K562 (cell line): ENCODE measurements around the gene PRKX. TPM values are rescaled to one million over a fixed set of nuclear protein-coding genes. Genes with fewer than 3 reads are reported as not detected.
A peak's percentile ranks its signal among the peaks of the same experiment; 100 is the strongest.

ENCODE experiments used
- CBX2 ChIP-seq: fragments of 200-600 bp; sonication (generic); IDR thresholded peaks from one replicate; pipeline ENCODE4 v1.6.1; 2012; ENCODE audit warnings: mild to moderate bottlenecking, low read length, inconsistent platforms; ENCODE audit not compliant: insufficient read depth, poor library complexity, severe bottlenecking
- CHD4 ChIP-seq: fragments of 200-600 bp; sonication (generic); IDR thresholded peaks from 3 replicates; pipeline ENCODE4 v1.6.1; 2012; ENCODE audit warnings: low read depth, mild to moderate bottlenecking, mixed read lengths, low read length, inconsistent platforms; ENCODE audit not compliant: insufficient read depth, insufficient replicate concordance, poor library complexity, severe bottlenecking
- FUS ChIP-seq: fragments of 200-400 bp; formaldehyde crosslinking; optimal IDR thresholded peaks from 2 replicates; pipeline ENCODE3; 2017; ENCODE audit warnings: low read depth, low read length
- GTF2B ChIP-seq: IDR thresholded peaks from 2 replicates; pipeline ENCODE4 v1.6.1; 2011; ENCODE audit not compliant: insufficient read length; ENCODE audit errors: extremely low read depth
- HCFC1 ChIP-seq: IDR thresholded peaks from 2 replicates; pipeline ENCODE4 v1.6.1; 2012; ENCODE audit warnings: low read depth, low read length, improper control_type of control experiment
- KAT7 ChIP-seq: sonication (generic); formaldehyde crosslinking; IDR thresholded peaks from 2 replicates; pipeline ENCODE4 v1.8.0; 2022; ENCODE audit warnings: missing genetic modification reagents, mild to moderate bottlenecking, borderline replicate concordance
- L3MBTL2 ChIP-seq: fragments of 450-650 bp; IDR thresholded peaks from 2 replicates; pipeline ENCODE4 v1.6.1; 2016; ENCODE audit warnings: mild to moderate bottlenecking, moderate library complexity
- MED1 ChIP-seq: sonication (generic); formaldehyde crosslinking; IDR thresholded peaks from 2 replicates; pipeline ENCODE4 v1.8.1; 2023; ENCODE audit warnings: missing genetic modification reagents, borderline replicate concordance
- NCOA6 ChIP-seq: fragments of 450-650 bp; IDR thresholded peaks from 2 replicates; pipeline ENCODE4 v1.6.1; 2017; ENCODE audit warnings: mild to moderate bottlenecking
- NR0B1 ChIP-seq: fragments of 450-650 bp; IDR thresholded peaks from one replicate; pipeline ENCODE4 v1.6.1; 2018; ENCODE audit warnings: mild to moderate bottlenecking, moderate library complexity; ENCODE audit not compliant: partially characterized antibody
- PHF21A ChIP-seq: fragments of 450-650 bp; IDR thresholded peaks from 2 replicates; pipeline ENCODE4 v1.6.1; 2017; ENCODE audit warnings: low read depth, borderline replicate concordance
- TAF15 ChIP-seq: fragments of 200-400 bp; formaldehyde crosslinking; IDR thresholded peaks from 2 replicates; pipeline ENCODE4 v1.6.1; 2017; ENCODE audit warnings: mild to moderate bottlenecking, low read depth, low read length, moderate library complexity
- TBL1XR1 ChIP-seq, 2 experiments: IDR thresholded peaks; 2 replicates each; pipeline ENCODE4 v1.6.1; 2012; ENCODE audit warnings: improper control_type of control experiment in 2 of 2, low read length in 2 of 2, mild to moderate bottlenecking in 1 of 2
- TEAD1 ChIP-seq, 2 experiments: fragments of 450-650 bp in 1 of 2; sonication (generic) in 1 of 2; formaldehyde crosslinking; IDR thresholded peaks; 2 replicates each; pipeline versions ENCODE4 v1.4.0 to v1.8.0; 2020 to 2022; ENCODE audit warnings: mild to moderate bottlenecking in 2 of 2, missing genetic modification reagents in 1 of 2
- USF2 ChIP-seq: sonication (generic); formaldehyde crosslinking; IDR thresholded peaks from 2 replicates; pipeline ENCODE4 v1.5.0; 2020; ENCODE audit warnings: missing genetic modification reagents
- ZNF316 ChIP-seq: fragments of 450-650 bp; IDR thresholded peaks from 2 replicates; pipeline ENCODE4 v1.6.1; 2016
- ZNF444 ChIP-seq: fragments of 250-450 bp; sonication (Bioruptor Pico); IDR thresholded peaks from 2 replicates; pipeline ENCODE4 v1.4.0; 2020; ENCODE audit warnings: mild to moderate bottlenecking, moderate library complexity
- ZNF561 ChIP-seq: fragments of 450-650 bp; formaldehyde crosslinking; conservative IDR thresholded peaks from 2 replicates; pipeline ENCODE4 v1.4.0; 2020; ENCODE audit warnings: mild to moderate bottlenecking, moderate library complexity
- ZNF644 ChIP-seq: fragments of 200-800 bp; sonication (Bioruptor generic); IDR thresholded peaks from 2 replicates; pipeline ENCODE4 v1.6.1; 2016; ENCODE audit warnings: low read depth, missing genetic modification characterization, missing compliant biosample characterization
- ZZZ3 ChIP-seq: fragments of 450-650 bp; IDR thresholded peaks from 2 replicates; pipeline ENCODE4 v1.6.1; 2016; ENCODE audit warnings: antibody characterized with exemption, mild to moderate bottlenecking, moderate library complexity
- polyA plus RNA-seq, 8 experiments: library from polyadenylated mRNA; depleted of rRNA in 4 of 8; stranded (reverse) in 5 of 8; unstranded in 3 of 8; fragments of >200 nt; fragmentation: Nextera tagmentation in 2 of 8; fragmentation: Illumina TruSeq in 1 of 8; extraction: Ambion mirVana in 2 of 8; extraction: Trizol in 1 of 8; gene quantifications; 2 replicates each; pipeline versions ENCODE4 v1.2.1 to v1.2.3, GENCODE V29; 2011 to 2014; ENCODE audit warnings: inconsistent platforms in 1 of 8, missing spikeins in 1 of 8
- total RNA-seq, 7 experiments: library from RNA; depleted of rRNA in 6 of 7; stranded (reverse); fragments of >200 nt in 6 of 7; fragmentation: Illumina TruSeq in 2 of 7; extraction: Trizol in 2 of 7; gene quantifications; 2 replicates each; pipeline versions ENCODE4 v1.2.1 to v1.2.3, GENCODE V29; 2011 to 2021; ENCODE audit warnings: low replicate concordance in 1 of 7
- TF ChIP-seq, protein P1 (sequence below): sonication (generic); formaldehyde crosslinking; IDR thresholded peaks from 2 replicates; pipeline ENCODE4 v1.8.0; 2023; ENCODE audit warnings: mild to moderate bottlenecking, missing genetic modification reagents
- TF ChIP-seq, protein P2 (sequence below): fragments of 250-450 bp; sonication (Bioruptor Pico); IDR thresholded peaks from 2 replicates; pipeline ENCODE4 v1.4.0; 2020; ENCODE audit warnings: mild to moderate bottlenecking, moderate library complexity

Gene PRKX
- total and polyA plus RNA-seq, 9 of the 15 experiments (the other 6 are each of a cell fraction or from before 2014, with no cell fraction given): 3.3 to 29.4 (median 23.7) TPM

GRCh38 chrX:3697220-3697684 is 16.2 kb downstream of the PRKX start (continued):
- TF ChIP-seq, protein P1, sequence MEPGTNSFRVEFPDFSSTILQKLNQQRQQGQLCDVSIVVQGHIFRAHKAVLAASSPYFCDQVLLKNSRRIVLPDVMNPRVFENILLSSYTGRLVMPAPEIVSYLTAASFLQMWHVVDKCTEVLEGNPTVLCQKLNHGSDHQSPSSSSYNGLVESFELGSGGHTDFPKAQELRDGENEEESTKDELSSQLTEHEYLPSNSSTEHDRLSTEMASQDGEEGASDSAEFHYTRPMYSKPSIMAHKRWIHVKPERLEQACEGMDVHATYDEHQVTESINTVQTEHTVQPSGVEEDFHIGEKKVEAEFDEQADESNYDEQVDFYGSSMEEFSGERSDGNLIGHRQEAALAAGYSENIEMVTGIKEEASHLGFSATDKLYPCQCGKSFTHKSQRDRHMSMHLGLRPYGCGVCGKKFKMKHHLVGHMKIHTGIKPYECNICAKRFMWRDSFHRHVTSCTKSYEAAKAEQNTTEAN: no peak
- TF ChIP-seq L3MBTL2 (peak; percentile 34; the same call in 1 of the 2 replicates), PHF21A (no peak), FUS (no peak), ZNF644 (tag) (no peak), ZNF316 (no peak), TAF15 (no peak), GTF2B (no peak), USF2 (no peak), TBL1XR1 (IDR thresholded peaks at IDR 0.05; ENCODE audit: low read length in 2 of 2) (no peak), CBX2 (no peak), ZNF444 (CRISPR knock-in tag) (no peak), CHD4 (no peak), NCOA6 (no peak), TEAD1 (CRISPR knock-in tag; IDR thresholded peaks at IDR 0.05) (no peak), MED1 (CRISPR knock-in tag) (no peak), ZZZ3 (no peak), NR0B1 (no peak), ZNF561 (CRISPR knock-in tag) (no peak), HCFC1 (no peak), KAT7 (CRISPR knock-in tag) (no peak)
- TF ChIP-seq, protein P2, sequence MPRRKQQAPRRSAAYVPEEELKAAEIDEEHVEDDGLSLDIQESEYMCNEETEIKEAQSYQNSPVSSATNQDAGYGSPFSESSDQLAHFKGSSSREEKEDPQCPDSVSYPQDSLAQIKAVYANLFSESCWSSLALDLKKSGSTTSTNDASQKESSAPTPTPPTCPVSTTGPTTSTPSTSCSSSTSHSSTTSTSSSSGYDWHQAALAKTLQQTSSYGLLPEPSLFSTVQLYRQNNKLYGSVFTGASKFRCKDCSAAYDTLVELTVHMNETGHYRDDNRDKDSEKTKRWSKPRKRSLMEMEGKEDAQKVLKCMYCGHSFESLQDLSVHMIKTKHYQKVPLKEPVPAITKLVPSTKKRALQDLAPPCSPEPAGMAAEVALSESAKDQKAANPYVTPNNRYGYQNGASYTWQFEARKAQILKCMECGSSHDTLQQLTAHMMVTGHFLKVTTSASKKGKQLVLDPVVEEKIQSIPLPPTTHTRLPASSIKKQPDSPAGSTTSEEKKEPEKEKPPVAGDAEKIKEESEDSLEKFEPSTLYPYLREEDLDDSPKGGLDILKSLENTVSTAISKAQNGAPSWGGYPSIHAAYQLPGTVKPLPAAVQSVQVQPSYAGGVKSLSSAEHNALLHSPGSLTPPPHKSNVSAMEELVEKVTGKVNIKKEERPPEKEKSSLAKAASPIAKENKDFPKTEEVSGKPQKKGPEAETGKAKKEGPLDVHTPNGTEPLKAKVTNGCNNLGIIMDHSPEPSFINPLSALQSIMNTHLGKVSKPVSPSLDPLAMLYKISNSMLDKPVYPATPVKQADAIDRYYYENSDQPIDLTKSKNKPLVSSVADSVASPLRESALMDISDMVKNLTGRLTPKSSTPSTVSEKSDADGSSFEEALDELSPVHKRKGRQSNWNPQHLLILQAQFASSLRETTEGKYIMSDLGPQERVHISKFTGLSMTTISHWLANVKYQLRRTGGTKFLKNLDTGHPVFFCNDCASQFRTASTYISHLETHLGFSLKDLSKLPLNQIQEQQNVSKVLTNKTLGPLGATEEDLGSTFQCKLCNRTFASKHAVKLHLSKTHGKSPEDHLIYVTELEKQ (CRISPR knock-in tag): no peak
